ENCODE data around the gene SERPINE1.

DNA sequence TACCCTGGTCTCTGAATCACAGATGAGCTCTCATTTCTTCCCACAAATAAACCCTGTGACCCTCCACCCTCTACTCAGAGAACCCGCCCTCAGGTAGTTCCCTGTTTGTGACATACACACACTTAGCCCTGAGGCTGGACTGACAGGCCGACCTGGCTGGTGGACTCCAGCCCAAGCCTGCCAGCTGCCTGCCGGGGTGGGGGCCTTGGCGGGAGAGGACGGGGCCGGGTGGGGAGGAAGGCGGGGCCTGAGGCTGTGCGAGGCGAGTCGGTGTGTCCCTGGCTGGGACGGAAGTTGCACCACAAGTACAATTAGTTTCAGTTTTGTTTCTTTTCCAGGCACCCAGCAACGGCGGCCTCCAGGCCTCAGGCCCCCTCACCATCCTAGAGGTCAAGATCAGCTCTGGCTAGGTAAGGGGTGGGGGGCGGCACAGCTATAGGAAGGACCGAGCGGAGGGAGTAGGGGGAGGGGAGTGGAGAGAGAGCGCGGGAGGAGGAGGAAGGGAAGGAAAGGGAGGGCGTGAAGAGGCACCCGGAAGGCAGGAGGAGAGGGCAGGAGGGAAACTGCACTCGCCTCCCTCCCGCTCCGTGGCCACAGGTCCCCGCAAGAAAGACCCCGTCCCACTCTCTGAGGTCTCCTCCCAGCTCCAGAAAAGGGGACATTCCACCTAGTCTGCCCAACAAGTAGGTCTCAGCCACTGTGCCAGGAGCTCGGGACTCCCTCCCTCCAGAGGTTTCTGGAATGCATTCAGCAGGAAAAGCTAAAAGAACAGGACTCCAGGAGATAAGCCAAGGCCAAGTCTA, 41.5 kb upstream of the SERPINE1 start, which contains the start of gene TRIM56:
- TF ChIP-seq, protein P1, sequence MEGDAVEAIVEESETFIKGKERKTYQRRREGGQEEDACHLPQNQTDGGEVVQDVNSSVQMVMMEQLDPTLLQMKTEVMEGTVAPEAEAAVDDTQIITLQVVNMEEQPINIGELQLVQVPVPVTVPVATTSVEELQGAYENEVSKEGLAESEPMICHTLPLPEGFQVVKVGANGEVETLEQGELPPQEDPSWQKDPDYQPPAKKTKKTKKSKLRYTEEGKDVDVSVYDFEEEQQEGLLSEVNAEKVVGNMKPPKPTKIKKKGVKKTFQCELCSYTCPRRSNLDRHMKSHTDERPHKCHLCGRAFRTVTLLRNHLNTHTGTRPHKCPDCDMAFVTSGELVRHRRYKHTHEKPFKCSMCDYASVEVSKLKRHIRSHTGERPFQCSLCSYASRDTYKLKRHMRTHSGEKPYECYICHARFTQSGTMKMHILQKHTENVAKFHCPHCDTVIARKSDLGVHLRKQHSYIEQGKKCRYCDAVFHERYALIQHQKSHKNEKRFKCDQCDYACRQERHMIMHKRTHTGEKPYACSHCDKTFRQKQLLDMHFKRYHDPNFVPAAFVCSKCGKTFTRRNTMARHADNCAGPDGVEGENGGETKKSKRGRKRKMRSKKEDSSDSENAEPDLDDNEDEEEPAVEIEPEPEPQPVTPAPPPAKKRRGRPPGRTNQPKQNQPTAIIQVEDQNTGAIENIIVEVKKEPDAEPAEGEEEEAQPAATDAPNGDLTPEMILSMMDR (IDR thresholded peaks at IDR 0.05): no peak
- TF ChIP-seq POLR2A (IDR thresholded peaks at IDR 0.05) (peak; percentile 47), POLR2AphosphoS5 (IDR thresholded peaks at IDR 0.05) (peak; percentile 74)

Measured in prostate gland (tissue), 2 donors.